ENCODE results near the gene COLEC12. TPM values are rescaled to one million over a fixed set of nuclear protein-coding genes. Genes with fewer than 3 reads are reported as not detected.

The COLEC12 gene
- total RNA-seq, 6 donors from 2014 or later: 29.3 to 72.2 (median 47.0) TPM

DNA sequence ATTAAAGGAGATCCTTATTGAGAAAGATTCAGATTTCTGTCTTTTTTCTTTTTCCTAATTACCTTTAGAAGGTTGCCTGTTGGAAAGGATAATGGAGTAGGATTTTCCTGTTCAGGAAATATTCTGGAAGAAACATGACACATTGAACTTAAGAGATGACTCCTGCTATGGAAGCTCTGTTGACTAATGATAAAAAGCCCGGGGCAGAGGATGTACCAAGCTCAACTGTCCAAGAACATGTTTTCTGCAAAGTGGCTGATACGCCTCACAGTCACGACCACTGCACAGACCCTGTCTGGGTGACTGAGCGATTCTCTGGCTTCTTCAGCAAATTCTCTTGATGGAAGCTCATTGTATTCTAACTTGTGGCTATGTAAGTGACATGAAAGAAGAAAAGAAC, 146.5 kb downstream of the COLEC12 start:
- H3K27me3 ChIP-seq: no peaks in the 10 kb centered on the region
- DNase-seq: no peak
- no peaks in the 10 kb centered on the region for H3K4me1 ChIP-seq
- H3K36me3 ChIP-seq: no peaks in the 10 kb centered on the region
- TF ChIP-seq POLR2AphosphoS5 (IDR thresholded peaks at IDR 0.05): no peak
- TF ChIP-seq, protein P1, sequence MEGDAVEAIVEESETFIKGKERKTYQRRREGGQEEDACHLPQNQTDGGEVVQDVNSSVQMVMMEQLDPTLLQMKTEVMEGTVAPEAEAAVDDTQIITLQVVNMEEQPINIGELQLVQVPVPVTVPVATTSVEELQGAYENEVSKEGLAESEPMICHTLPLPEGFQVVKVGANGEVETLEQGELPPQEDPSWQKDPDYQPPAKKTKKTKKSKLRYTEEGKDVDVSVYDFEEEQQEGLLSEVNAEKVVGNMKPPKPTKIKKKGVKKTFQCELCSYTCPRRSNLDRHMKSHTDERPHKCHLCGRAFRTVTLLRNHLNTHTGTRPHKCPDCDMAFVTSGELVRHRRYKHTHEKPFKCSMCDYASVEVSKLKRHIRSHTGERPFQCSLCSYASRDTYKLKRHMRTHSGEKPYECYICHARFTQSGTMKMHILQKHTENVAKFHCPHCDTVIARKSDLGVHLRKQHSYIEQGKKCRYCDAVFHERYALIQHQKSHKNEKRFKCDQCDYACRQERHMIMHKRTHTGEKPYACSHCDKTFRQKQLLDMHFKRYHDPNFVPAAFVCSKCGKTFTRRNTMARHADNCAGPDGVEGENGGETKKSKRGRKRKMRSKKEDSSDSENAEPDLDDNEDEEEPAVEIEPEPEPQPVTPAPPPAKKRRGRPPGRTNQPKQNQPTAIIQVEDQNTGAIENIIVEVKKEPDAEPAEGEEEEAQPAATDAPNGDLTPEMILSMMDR (IDR thresholded peaks at IDR 0.05): no peak
- no peak for TF ChIP-seq EP300 (IDR thresholded peaks at IDR 0.05)
- no peak for TF ChIP-seq POLR2A (IDR thresholded peaks at IDR 0.05)
- H3K27ac ChIP-seq: peak overlapping the region in 1 of 4 donors; percentile 22
- WGBS, 2 donors: 72% methylated on average over 4 of the region's 4 CpGs
- peak in 1 of 2 donors; percentile 32 for ATAC-seq (ENCODE audit: low FRiP score in 2 of 2)
- no peaks in the 10 kb centered on the region for H3K9me3 ChIP-seq
- no peak overlapping the region for H3K4me3 ChIP-seq

DNA sequence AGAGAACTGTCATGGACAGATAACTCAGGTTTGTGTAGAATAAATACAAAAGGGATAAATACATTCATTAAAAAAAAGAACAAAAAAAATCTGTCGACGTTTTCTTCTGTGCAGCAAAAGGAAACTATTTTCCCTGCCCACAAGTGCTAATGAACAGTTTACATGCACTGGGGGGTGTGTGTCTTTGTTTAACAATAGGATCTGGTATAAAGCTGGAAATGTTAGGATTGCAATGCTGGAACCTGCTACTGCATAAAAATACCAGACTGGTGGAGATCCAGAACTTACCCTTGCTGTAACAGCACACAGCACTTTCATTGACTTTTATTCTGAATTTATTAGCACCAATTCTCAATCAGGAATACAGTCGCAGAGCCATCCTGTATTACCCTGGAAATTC, 148.1 kb downstream of the COLEC12 start:
- no peaks in the 10 kb centered on the region for H3K9me3 ChIP-seq
- H3K27me3 ChIP-seq: no peaks in the 10 kb centered on the region
- no peak overlapping the region for H3K27ac ChIP-seq
- no peak overlapping the region for H3K4me3 ChIP-seq
- H3K4me1 ChIP-seq: no peaks in the 10 kb centered on the region
- DNase-seq: no peak
- no peaks in the 10 kb centered on the region for H3K36me3 ChIP-seq
- no peak for TF ChIP-seq POLR2AphosphoS5 (IDR thresholded peaks at IDR 0.05)
- TF ChIP-seq POLR2A (IDR thresholded peaks at IDR 0.05): no peak
- TF ChIP-seq, protein P1 (IDR thresholded peaks at IDR 0.05): no peak
- TF ChIP-seq EP300 (IDR thresholded peaks at IDR 0.05): no peak
- ATAC-seq (ENCODE audit: low FRiP score in 2 of 2): no peak
- 59 to 64% methylated on average over 3 of the region's 3 CpGs for WGBS, 2 donors

DNA sequence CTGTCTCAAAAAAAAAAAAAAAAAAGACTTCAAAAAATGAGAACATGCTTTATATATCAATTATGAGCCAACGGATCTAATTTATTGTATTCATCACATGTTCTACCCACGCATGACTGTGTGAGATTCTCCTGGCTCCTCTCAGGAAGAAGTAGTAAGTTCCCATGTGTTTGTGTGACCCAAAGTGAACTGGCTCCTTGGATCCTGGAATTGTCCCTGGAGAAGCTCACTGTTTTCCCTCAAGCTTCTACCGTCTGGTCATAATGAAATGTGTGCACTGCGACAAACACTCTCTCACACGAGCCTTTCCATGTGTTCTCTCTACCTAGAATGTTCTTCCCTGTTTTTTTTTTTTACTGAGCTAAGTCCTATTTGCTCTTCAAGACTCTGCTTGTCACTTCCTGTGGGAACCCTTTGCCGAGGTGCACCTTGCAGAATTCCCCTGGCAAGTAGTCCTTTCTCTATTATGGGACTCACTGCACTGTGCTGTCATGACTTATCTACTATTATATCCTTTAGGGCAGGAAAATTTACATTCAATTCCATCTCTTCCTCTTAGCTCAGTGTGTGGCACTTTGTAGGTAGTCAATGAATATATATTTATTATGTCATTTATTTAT, 149.4 kb downstream of the COLEC12 start:
- Histone ChIP-seq H3K36me3 (no peaks in the 10 kb centered on the region), H3K9me3 (no peaks in the 10 kb centered on the region), H3K27me3 (no peaks in the 10 kb centered on the region), H3K27ac (no peak overlapping the region), H3K4me3 (no peak overlapping the region), H3K4me1 (no peaks in the 10 kb centered on the region)
- WGBS, 2 donors: 77 to 83% methylated on average over 6 of the region's 6 CpGs
- DNase-seq (no peak), ATAC-seq (ENCODE audit: low FRiP score in 2 of 2) (no peak)
- TF ChIP-seq, protein P1 (IDR thresholded peaks at IDR 0.05): no peak
- TF ChIP-seq POLR2AphosphoS5 (IDR thresholded peaks at IDR 0.05): no peak
- no peak for TF ChIP-seq EP300 (IDR thresholded peaks at IDR 0.05)
- TF ChIP-seq POLR2A (IDR thresholded peaks at IDR 0.05): no peak

DNA sequence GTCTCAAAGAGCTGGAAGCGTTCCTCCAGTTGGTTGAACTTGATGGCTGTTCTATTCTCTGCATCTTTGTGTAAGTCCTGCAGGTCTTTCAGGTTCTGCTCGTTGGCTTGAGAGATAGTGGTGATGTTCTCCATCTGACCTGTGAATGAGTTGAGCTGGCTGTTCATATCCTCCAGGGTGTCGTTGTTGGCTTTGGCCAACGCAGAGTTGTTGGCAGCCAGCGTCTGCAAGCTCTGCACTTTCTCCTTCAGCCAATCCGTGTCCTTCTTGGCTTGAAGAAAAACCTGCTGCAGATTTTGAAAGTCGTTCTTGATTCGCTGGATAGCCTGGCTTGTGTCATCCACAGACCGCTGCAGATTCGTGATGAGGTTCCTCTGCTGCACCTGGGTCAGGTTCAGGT, 153.9 kb downstream of the COLEC12 start:
- no peaks in the 10 kb centered on the region for H3K36me3 ChIP-seq
- no peaks in the 10 kb centered on the region for H3K4me1 ChIP-seq
- 81 to 86% methylated on average over 10 of the region's 10 CpGs for WGBS, 2 donors
- TF ChIP-seq POLR2AphosphoS5 (IDR thresholded peaks at IDR 0.05): no peak
- TF ChIP-seq, protein P1 (IDR thresholded peaks at IDR 0.05): no peak
- TF ChIP-seq EP300 (IDR thresholded peaks at IDR 0.05): no peak
- TF ChIP-seq POLR2A (IDR thresholded peaks at IDR 0.05): no peak
- no peaks in the 10 kb centered on the region for H3K27me3 ChIP-seq
- DNase-seq (no peak), ATAC-seq (ENCODE audit: low FRiP score in 2 of 2) (no peak)
- no peak overlapping the region for H3K4me3 ChIP-seq
- H3K9me3 ChIP-seq: no peaks in the 10 kb centered on the region
- H3K27ac ChIP-seq: no peak overlapping the region

DNA sequence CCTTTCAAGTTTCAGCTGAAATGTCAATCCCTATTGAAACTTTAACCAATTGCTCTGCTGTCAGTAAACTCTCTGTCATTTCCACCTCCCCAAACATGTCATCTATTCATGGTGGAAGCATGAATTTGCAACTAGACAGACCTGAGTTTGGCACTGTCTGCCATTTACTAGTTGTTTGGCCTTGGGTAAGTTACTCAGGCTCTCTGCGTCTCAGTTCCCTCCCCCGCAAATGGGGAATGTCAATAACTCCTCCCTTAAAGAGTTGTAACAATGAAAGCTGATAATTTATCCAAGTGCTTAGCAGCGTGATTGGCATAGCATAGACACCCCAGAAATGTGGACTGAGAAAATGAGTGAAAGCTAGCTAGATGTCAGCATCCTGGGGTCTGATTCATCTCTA, 159.4 kb downstream of the COLEC12 start:
- H3K4me1 ChIP-seq: peaks cover 0 to 3% (median 0%) of the 10 kb centered on the region in 4 donors
- no peak for DNase-seq
- ATAC-seq (ENCODE audit: low FRiP score in 2 of 2): no peak
- no peak overlapping the region for H3K27ac ChIP-seq
- H3K9me3 ChIP-seq: no peaks in the 10 kb centered on the region
- H3K4me3 ChIP-seq: no peak overlapping the region
- TF ChIP-seq, protein P1 (IDR thresholded peaks at IDR 0.05): no peak
- TF ChIP-seq EP300 (IDR thresholded peaks at IDR 0.05) (no peak), POLR2A (IDR thresholded peaks at IDR 0.05) (no peak), POLR2AphosphoS5 (IDR thresholded peaks at IDR 0.05) (no peak)
- H3K36me3 ChIP-seq: no peaks in the 10 kb centered on the region
- 81 to 93% methylated on average over 3 of the region's 3 CpGs for whole genome bisulfite sequencing, 2 donors
- H3K27me3 ChIP-seq: no peaks in the 10 kb centered on the region
